DND-41 (cell line): Measurements from ENCODE around the gene ABCG2.

Experiments
- CTCF ChIP-seq: IDR thresholded peaks from 2 replicates; pipeline ENCODE4 v1.5.1; 2012; ENCODE audit warnings: borderline replicate concordance, low read length, moderate library complexity, mild to moderate bottlenecking; ENCODE audit not compliant: poor library complexity, severe bottlenecking; ENCODE audit errors: extremely low read depth
- EZH2 ChIP-seq: IDR thresholded peaks from 3 replicates; pipeline ENCODE4 v1.6.1; 2012; ENCODE audit warnings: borderline replicate concordance, low read depth, mild to moderate bottlenecking, moderate library complexity, low read length, inconsistent platforms; ENCODE audit not compliant: severe bottlenecking

DNA sequence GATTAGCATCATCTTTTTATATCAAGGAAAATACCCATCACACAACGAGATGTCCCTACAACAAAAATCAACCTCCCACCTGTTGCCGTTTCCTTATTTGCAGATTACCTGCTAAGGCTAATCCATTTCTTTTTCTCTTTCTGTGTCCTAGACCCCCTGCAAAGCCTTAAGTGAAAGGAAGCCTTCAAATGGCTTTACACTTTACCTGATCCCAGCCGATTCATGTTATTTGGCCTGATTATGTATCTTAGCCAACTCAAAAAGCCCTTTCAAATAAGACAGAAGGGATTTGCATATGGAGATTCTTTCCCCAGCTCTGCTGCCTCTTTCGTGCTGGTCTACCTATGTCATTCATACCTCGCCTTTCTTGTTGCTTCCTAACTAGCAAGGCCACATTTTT lies 14.4 kb downstream of the ABCG2 start:
- TF ChIP-seq CTCF (no peak), EZH2 (no peak)
